PFSK-1 (cell line): ENCODE results near the gene IL20.

ENCODE experiments used
- POLR2AphosphoS5 ChIP-seq: IDR thresholded peaks from 2 replicates; pipeline ENCODE4 v1.6.1; 2012; ENCODE audit warnings: low read depth, mild to moderate bottlenecking, control low read depth, low read length, moderate library complexity
- REST ChIP-seq, 2 experiments: IDR thresholded peaks; 2 replicates each; pipeline versions ENCODE4 v1.6.1 to v1.8.0; 2011 to 2012; ENCODE audit warnings: low read depth in 2 of 2, low read length in 2 of 2, control low read depth in 1 of 2, inconsistent platforms in 1 of 2, mild to moderate bottlenecking in 1 of 2, moderate library complexity in 1 of 2; ENCODE audit not compliant: insufficient read depth in 1 of 2
- SIN3A ChIP-seq: IDR thresholded peaks from 2 replicates; pipeline ENCODE4 v1.6.1; 2012; ENCODE audit warnings: mild to moderate bottlenecking, low read length, moderate library complexity, borderline replicate concordance; ENCODE audit not compliant: insufficient read depth
- TAF1 ChIP-seq: IDR thresholded peaks from 2 replicates; pipeline ENCODE4 v1.6.1; 2012; ENCODE audit warnings: low read length, control low read depth, borderline replicate concordance; ENCODE audit not compliant: insufficient read depth

DNA sequence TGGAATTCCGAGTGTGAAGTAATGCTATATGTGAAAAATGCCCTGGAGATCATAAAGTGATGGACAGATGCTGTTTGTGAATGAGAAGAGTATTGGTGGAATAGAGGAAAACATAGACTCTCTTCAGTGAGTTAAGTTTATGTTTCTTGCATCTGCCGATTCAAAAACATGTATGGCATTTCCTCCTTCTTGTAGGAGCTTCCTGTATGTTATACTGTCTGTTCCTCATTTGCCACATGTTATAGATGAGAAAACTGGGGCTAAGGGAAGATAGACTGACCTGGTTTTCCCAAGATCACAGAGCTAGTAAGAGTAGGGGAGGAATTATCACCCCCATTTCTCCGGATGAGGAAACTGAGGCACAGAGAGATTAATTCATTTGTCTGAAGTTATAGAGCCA lies 41.1 kb upstream of the IL20 start:
- TF ChIP-seq POLR2AphosphoS5 (no peak), SIN3A (no peak), REST (IDR thresholded peaks at IDR 0.05; ENCODE audit: insufficient read depth in 1 of 2, low read depth in 2 of 2, low read length in 2 of 2) (no peak), TAF1 (no peak)
